GM23338 (cell line): ENCODE data around the gene HAP1. TPM values are rescaled to one million over a fixed set of nuclear protein-coding genes. Genes with fewer than 3 reads are reported as not detected.

Source experiments
- ATAC-seq: fragments of 200-7000 bp; cut with Tn5 transposase; 3 replicates; pipeline ENCODE4 v1.9.1; 2020
- DNase-seq: peaks from one replicate; pipeline ENCODE4 v3.0.0-alpha.2; 2015; ENCODE audit warnings: low spot score
- H2AFZ ChIP-seq: fragments of 200-600 bp; sonication (generic); 2 replicates; pipeline ENCODE4 v1.8.0; 2016; ENCODE audit warnings: antibody characterized with exemption, mild to moderate bottlenecking, moderate library complexity
- H3F3A ChIP-seq: fragments of 200-600 bp; sonication (generic); replicated peaks from 2 replicates; pipeline ENCODE4 v1.8.0; 2017; ENCODE audit warnings: antibody characterized with exemption, mixed run types, low read depth
- H3K27ac ChIP-seq: fragments of 200-600 bp; sonication (generic); 2 replicates; pipeline ENCODE4 v1.6.1; 2016; ENCODE audit warnings: low read depth
- H3K27me3 ChIP-seq: fragments of 200-600 bp; sonication (generic); 2 replicates; pipeline ENCODE4 v1.8.0; 2016; ENCODE audit warnings: mild to moderate bottlenecking, mixed run types, moderate library complexity; ENCODE audit not compliant: insufficient read depth
- H3K36me3 ChIP-seq: fragments of 200-600 bp; sonication (generic); 2 replicates; pipeline ENCODE4 v1.8.0; 2016; ENCODE audit warnings: mild to moderate bottlenecking; ENCODE audit not compliant: insufficient read depth
- H3K4me1 ChIP-seq: fragments of 200-600 bp; sonication (generic); 2 replicates; pipeline ENCODE4 v1.8.0; 2016; ENCODE audit warnings: mild to moderate bottlenecking, moderate library complexity; ENCODE audit not compliant: insufficient read depth
- H3K4me2 ChIP-seq: fragments of 200-600 bp; sonication (generic); 2 replicates; pipeline ENCODE4 v1.7.1; 2017; ENCODE audit warnings: mixed run types
- H3K4me3 ChIP-seq: fragments of 200-600 bp; sonication (generic); 2 replicates; pipeline ENCODE4 v1.6.1; 2016; ENCODE audit warnings: mixed run types
- H3K79me2 ChIP-seq: fragments of 200-600 bp; sonication (generic); replicated peaks from 2 replicates; pipeline ENCODE4 v1.8.0; 2017; ENCODE audit warnings: mild to moderate bottlenecking; ENCODE audit not compliant: insufficient read depth
- H3K9me2 ChIP-seq: fragments of 200-600 bp; sonication (generic); 2 replicates; pipeline ENCODE4 v1.8.0; 2017; ENCODE audit not compliant: insufficient read depth
- H4K20me1 ChIP-seq: fragments of 200-600 bp; sonication (generic); replicated peaks from 2 replicates; pipeline ENCODE4 v1.8.0; 2017; ENCODE audit warnings: mild to moderate bottlenecking; ENCODE audit not compliant: insufficient read depth
- H3K27ac Mint-ChIP-seq: 2 replicates; pipeline ENCODE4 v1.8.0; 2020; ENCODE audit warnings: inconsistent platforms, mild to moderate bottlenecking, moderate library complexity, mixed read lengths
- H3K27me3 Mint-ChIP-seq: 3 replicates; pipeline ENCODE4 v1.8.0; 2022; ENCODE audit warnings: low read depth, mild to moderate bottlenecking, moderate library complexity, mixed read lengths, inconsistent platforms; ENCODE audit not compliant: insufficient read depth, poor library complexity
- H3K36me3 Mint-ChIP-seq: 3 replicates; pipeline ENCODE4 v1.8.0; 2021; ENCODE audit warnings: low read depth, mild to moderate bottlenecking, inconsistent platforms, moderate library complexity, mixed read lengths
- H3K4me1 Mint-ChIP-seq: 3 replicates; pipeline ENCODE4 v1.8.0; 2020; ENCODE audit warnings: mild to moderate bottlenecking, inconsistent platforms, mixed read lengths
- H3K4me3 Mint-ChIP-seq: 3 replicates; pipeline ENCODE4 v1.8.0; 2021; ENCODE audit warnings: moderate library complexity, mild to moderate bottlenecking, inconsistent platforms, mixed read lengths
- H3K9me3 Mint-ChIP-seq: 3 replicates; pipeline ENCODE4 v1.8.0; 2020; ENCODE audit warnings: moderate library complexity, mild to moderate bottlenecking, inconsistent platforms, mixed read lengths
- CREB1 ChIP-seq: fragments of 250-450 bp; sonication (Bioruptor Pico); IDR thresholded peaks from 2 replicates; pipeline ENCODE4 v1.5.0; 2020; ENCODE audit warnings: low read depth, mild to moderate bottlenecking, moderate library complexity
- EZH2 ChIP-seq: fragments of 200-600 bp; sonication (generic); IDR thresholded peaks from one replicate; pipeline ENCODE4 v1.8.0; 2017; ENCODE audit warnings: antibody characterized with exemption, mild to moderate bottlenecking, low read depth; ENCODE audit not compliant: unreplicated experiment
- EZH2phosphoT487 ChIP-seq: fragments of 200-600 bp; sonication (generic); IDR thresholded peaks from one replicate; pipeline ENCODE4 v1.8.1; 2018; ENCODE audit warnings: antibody characterized with exemption; ENCODE audit not compliant: unreplicated experiment
- JUNB ChIP-seq: IDR thresholded peaks from one replicate; pipeline ENCODE4 v1.6.1; 2016; ENCODE audit warnings: antibody characterized with exemption; ENCODE audit not compliant: unreplicated experiment
- NANOG ChIP-seq: IDR thresholded peaks from 2 replicates; pipeline ENCODE4 v1.6.1; 2016; ENCODE audit warnings: antibody characterized with exemption, borderline replicate concordance
- POLR2AphosphoS5 ChIP-seq: IDR thresholded peaks from 2 replicates; pipeline ENCODE4 v1.6.1; 2016; ENCODE audit warnings: antibody characterized with exemption, low read depth
- STAT1 ChIP-seq: IDR thresholded peaks from one replicate; pipeline ENCODE4 v1.6.1; 2016; ENCODE audit warnings: antibody characterized with exemption; ENCODE audit not compliant: unreplicated experiment
- ZNF114 ChIP-seq: fragments of 250-450 bp; sonication (Bioruptor Pico); IDR thresholded peaks from 2 replicates; pipeline ENCODE4 v1.5.0; 2020; ENCODE audit warnings: mild to moderate bottlenecking, moderate library complexity
- ZNF331 ChIP-seq: fragments of 250-450 bp; sonication (Bioruptor Pico); IDR thresholded peaks from 2 replicates; pipeline ENCODE4 v1.5.0; 2020; ENCODE audit warnings: low read depth, mild to moderate bottlenecking, moderate library complexity
- polyA plus RNA-seq: library from polyadenylated mRNA; unstranded; fragments of >200 nt; fragmentation: Nextera tagmentation; extraction: Ambion mirVana; gene quantifications from 2 replicates; pipeline ENCODE4 v1.2.1, GENCODE V29; 2016
- total RNA-seq: library from RNA; depleted of rRNA; stranded (reverse); fragments of >200 nt; shearing (Covaris generic); gene quantifications from 2 replicates; pipeline ENCODE4 v1.2.3, GENCODE V29; 2014
- TF ChIP-seq, protein P1 (sequence below): IDR thresholded peaks from one replicate; pipeline ENCODE4 v1.6.1; 2018; ENCODE audit warnings: antibody characterized with exemption; ENCODE audit not compliant: unreplicated experiment
- TF ChIP-seq, protein P2 (sequence below): fragments of 250-450 bp; sonication (Bioruptor Pico); IDR thresholded peaks from 2 replicates; pipeline ENCODE4 v1.5.0; 2020; ENCODE audit warnings: mild to moderate bottlenecking, moderate library complexity
- TF ChIP-seq, protein P3 (sequence below): IDR thresholded peaks from 2 replicates; pipeline ENCODE4 v1.6.1; 2016; ENCODE audit warnings: antibody characterized with exemption
- TF ChIP-seq, protein P4 (sequence below), 2 experiments: fragments of 200-600 bp in 1 of 2; sonication (generic) in 1 of 2; conservative IDR thresholded peaks; 2 replicates each; pipeline versions ENCODE4 v1.5.1 to v1.6.1; 2016 to 2017; ENCODE audit warnings: antibody characterized with exemption in 2 of 2, low read depth in 2 of 2, mild to moderate bottlenecking in 2 of 2, moderate library complexity in 1 of 2

The HAP1 gene
- total and polyA plus RNA-seq, 2 experiments from 2014 or later: 1.6 to 2.2 TPM

DNA sequence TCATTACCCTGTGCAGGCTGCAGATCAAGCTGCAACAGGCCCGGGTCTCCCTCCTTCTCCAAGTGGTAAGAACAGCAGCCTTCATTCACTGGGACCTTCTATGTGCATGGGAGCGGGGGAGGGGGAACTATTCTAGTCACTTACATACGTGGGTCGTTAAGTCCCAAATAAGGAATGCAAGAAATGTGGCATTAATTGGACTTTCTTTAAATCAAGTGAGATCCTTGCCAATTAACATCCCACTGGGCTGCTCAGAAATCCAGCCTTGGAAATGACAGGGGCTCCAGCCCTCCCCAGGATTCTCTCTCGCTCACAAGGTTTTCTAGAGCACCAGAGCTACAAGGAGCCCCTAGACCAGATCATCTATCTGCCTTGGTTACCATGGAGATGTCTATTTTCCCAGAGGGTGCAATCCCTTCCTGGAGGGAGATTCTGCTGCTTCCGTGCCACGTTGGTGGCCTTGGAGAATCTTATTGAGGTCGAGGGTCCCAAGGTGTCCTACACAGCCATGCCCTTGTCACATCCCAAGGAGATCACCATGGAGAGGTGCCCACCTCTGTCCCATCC, 50.9 kb downstream of the HAP1 start:
- H3K27ac Mint-ChIP-seq: no peak overlapping the region
- Histone ChIP-seq H3K27ac (no peak overlapping the region), H3K27me3 (no peaks in the 10 kb centered on the region), H3K36me3 (no peaks in the 10 kb centered on the region), H3K9me2 (no peaks in the 10 kb centered on the region), H2AFZ (no peak overlapping the region), H3K4me2 (no peak overlapping the region), H3K79me2 (no peaks in the 10 kb centered on the region), H4K20me1 (no peaks in the 10 kb centered on the region), H3K4me1 (peaks cover 9% of the 10 kb centered on the region; the same call in 1 of the 2 replicates), H3K4me3 (no peak overlapping the region), H3F3A (no peaks in the 10 kb centered on the region)
- H3K36me3 Mint-ChIP-seq: peaks cover 6% of the 10 kb centered on the region
- H3K4me1 Mint-ChIP-seq: peaks cover 29% of the 10 kb centered on the region
- no peak for ATAC-seq
- no peak overlapping the region for H3K4me3 Mint-ChIP-seq
- H3K9me3 Mint-ChIP-seq: peaks cover 16% of the 10 kb centered on the region
- TF ChIP-seq, protein P1, sequence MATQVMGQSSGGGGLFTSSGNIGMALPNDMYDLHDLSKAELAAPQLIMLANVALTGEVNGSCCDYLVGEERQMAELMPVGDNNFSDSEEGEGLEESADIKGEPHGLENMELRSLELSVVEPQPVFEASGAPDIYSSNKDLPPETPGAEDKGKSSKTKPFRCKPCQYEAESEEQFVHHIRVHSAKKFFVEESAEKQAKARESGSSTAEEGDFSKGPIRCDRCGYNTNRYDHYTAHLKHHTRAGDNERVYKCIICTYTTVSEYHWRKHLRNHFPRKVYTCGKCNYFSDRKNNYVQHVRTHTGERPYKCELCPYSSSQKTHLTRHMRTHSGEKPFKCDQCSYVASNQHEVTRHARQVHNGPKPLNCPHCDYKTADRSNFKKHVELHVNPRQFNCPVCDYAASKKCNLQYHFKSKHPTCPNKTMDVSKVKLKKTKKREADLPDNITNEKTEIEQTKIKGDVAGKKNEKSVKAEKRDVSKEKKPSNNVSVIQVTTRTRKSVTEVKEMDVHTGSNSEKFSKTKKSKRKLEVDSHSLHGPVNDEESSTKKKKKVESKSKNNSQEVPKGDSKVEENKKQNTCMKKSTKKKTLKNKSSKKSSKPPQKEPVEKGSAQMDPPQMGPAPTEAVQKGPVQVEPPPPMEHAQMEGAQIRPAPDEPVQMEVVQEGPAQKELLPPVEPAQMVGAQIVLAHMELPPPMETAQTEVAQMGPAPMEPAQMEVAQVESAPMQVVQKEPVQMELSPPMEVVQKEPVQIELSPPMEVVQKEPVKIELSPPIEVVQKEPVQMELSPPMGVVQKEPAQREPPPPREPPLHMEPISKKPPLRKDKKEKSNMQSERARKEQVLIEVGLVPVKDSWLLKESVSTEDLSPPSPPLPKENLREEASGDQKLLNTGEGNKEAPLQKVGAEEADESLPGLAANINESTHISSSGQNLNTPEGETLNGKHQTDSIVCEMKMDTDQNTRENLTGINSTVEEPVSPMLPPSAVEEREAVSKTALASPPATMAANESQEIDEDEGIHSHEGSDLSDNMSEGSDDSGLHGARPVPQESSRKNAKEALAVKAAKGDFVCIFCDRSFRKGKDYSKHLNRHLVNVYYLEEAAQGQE: no peak
- TF ChIP-seq ZNF114 (no peak), JUNB (no peak), NANOG (no peak), ZNF331 (no peak), POLR2AphosphoS5 (no peak), STAT1 (no peak), CREB1 (CRISPR knock-in tag) (no peak), EZH2 (no peak), EZH2phosphoT487 (no peak)
- TF ChIP-seq, protein P2, sequence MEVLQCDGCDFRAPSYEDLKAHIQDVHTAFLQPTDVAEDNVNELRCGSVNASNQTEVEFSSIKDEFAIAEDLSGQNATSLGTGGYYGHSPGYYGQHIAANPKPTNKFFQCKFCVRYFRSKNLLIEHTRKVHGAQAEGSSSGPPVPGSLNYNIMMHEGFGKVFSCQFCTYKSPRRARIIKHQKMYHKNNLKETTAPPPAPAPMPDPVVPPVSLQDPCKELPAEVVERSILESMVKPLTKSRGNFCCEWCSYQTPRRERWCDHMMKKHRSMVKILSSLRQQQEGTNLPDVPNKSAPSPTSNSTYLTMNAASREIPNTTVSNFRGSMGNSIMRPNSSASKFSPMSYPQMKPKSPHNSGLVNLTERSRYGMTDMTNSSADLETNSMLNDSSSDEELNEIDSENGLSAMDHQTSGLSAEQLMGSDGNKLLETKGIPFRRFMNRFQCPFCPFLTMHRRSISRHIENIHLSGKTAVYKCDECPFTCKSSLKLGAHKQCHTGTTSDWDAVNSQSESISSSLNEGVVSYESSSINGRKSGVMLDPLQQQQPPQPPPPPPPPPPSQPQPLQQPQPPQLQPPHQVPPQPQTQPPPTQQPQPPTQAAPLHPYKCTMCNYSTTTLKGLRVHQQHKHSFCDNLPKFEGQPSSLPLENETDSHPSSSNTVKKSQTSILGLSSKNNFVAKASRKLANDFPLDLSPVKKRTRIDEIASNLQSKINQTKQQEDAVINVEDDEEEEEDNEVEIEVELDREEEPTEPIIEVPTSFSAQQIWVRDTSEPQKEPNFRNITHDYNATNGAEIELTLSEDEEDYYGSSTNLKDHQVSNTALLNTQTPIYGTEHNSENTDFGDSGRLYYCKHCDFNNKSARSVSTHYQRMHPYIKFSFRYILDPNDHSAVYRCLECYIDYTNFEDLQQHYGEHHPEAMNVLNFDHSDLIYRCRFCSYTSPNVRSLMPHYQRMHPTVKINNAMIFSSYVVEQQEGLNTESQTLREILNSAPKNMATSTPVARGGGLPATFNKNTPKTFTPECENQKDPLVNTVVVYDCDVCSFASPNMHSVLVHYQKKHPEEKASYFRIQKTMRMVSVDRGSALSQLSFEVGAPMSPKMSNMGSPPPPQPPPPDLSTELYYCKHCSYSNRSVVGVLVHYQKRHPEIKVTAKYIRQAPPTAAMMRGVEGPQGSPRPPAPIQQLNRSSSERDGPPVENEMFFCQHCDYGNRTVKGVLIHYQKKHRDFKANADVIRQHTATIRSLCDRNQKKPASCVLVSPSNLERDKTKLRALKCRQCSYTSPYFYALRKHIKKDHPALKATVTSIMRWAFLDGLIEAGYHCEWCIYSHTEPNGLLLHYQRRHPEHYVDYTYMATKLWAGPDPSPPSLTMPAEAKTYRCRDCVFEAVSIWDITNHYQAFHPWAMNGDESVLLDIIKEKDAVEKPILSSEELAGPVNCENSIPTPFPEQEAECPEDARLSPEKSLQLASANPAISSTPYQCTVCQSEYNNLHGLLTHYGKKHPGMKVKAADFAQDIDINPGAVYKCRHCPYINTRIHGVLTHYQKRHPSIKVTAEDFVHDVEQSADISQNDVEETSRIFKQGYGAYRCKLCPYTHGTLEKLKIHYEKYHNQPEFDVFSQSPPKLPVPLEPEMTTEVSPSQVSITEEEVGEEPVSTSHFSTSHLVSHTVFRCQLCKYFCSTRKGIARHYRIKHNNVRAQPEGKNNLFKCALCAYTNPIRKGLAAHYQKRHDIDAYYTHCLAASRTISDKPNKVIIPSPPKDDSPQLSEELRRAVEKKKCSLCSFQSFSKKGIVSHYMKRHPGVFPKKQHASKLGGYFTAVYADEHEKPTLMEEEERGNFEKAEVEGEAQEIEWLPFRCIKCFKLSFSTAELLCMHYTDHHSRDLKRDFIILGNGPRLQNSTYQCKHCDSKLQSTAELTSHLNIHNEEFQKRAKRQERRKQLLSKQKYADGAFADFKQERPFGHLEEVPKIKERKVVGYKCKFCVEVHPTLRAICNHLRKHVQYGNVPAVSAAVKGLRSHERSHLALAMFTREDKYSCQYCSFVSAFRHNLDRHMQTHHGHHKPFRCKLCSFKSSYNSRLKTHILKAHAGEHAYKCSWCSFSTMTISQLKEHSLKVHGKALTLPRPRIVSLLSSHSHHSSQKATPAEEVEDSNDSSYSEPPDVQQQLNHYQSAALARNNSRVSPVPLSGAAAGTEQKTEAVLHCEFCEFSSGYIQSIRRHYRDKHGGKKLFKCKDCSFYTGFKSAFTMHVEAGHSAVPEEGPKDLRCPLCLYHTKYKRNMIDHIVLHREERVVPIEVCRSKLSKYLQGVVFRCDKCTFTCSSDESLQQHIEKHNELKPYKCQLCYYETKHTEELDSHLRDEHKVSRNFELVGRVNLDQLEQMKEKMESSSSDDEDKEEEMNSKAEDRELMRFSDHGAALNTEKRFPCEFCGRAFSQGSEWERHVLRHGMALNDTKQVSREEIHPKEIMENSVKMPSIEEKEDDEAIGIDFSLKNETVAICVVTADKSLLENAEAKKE: no peak
- TF ChIP-seq, protein P3, sequence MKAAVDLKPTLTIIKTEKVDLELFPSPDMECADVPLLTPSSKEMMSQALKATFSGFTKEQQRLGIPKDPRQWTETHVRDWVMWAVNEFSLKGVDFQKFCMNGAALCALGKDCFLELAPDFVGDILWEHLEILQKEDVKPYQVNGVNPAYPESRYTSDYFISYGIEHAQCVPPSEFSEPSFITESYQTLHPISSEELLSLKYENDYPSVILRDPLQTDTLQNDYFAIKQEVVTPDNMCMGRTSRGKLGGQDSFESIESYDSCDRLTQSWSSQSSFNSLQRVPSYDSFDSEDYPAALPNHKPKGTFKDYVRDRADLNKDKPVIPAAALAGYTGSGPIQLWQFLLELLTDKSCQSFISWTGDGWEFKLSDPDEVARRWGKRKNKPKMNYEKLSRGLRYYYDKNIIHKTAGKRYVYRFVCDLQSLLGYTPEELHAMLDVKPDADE: no peak
- TF ChIP-seq, protein P4, sequence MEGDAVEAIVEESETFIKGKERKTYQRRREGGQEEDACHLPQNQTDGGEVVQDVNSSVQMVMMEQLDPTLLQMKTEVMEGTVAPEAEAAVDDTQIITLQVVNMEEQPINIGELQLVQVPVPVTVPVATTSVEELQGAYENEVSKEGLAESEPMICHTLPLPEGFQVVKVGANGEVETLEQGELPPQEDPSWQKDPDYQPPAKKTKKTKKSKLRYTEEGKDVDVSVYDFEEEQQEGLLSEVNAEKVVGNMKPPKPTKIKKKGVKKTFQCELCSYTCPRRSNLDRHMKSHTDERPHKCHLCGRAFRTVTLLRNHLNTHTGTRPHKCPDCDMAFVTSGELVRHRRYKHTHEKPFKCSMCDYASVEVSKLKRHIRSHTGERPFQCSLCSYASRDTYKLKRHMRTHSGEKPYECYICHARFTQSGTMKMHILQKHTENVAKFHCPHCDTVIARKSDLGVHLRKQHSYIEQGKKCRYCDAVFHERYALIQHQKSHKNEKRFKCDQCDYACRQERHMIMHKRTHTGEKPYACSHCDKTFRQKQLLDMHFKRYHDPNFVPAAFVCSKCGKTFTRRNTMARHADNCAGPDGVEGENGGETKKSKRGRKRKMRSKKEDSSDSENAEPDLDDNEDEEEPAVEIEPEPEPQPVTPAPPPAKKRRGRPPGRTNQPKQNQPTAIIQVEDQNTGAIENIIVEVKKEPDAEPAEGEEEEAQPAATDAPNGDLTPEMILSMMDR (conservative IDR thresholded peaks at IDR 0.05; ENCODE audit: low read depth in 2 of 2): no peak
- no peak for DNase-seq
- H3K27me3 Mint-ChIP-seq: peaks cover 22% of the 10 kb centered on the region
